ENCODE data around the gene JAKMIP1.

DNA sequence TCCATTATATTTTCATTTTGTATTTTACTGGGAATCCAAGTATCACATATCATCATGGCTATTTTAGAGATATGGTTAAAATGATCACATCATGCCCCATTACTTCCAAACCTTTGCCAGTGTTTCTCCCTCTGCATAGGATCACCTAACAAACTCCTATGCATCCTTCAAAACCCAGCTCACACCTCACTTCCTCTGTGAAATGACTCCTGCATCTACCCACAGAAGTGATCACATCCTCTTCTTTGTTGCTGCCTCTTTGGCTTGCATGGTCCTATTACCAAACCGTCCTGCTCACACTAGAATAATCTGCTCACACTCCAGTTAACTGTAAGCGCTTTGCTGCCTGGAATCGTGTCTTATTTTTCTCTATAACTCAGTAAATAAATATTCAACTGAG is 107.4 kb downstream of the JAKMIP1 start:
- TF ChIP-seq ZNF253 (CRISPR knock-in tag; IDR thresholded peaks at IDR 0.05; ENCODE audit: borderline replicate concordance) (no peak), NFIC (IDR thresholded peaks at IDR 0.05; ENCODE audit: low read length) (no peak), MTA3 (CRISPR knock-in tag; IDR thresholded peaks at IDR 0.05) (no peak)
